Gastrocnemius medialis (tissue), 4 donors: Measurements from ENCODE around the gene ADCY9.

Experiments used
- CTCF ChIP-seq, 5 experiments: fragments of 450-650 bp in 3 of 5; fragments of 200-600 bp in 2 of 5; sonication (generic) in 2 of 5; IDR thresholded peaks in 4 of 5; conservative IDR thresholded peaks in 1 of 5; 1 replicate in 4 of 5; 2 replicates in 1 of 5; pipeline ENCODE4 v1.5.1; 2016 to 2019; ENCODE audit warnings: antibody characterized with exemption in 5 of 5, mild to moderate bottlenecking in 3 of 5, moderate library complexity in 3 of 5
- POLR2A ChIP-seq, 2 donors: fragments of 450-650 bp; IDR thresholded peaks; one replicate each; pipeline ENCODE4 v1.6.1; 2017; ENCODE audit warnings: antibody characterized with exemption in 2 of 2, mild to moderate bottlenecking in 2 of 2, moderate library complexity in 2 of 2

- TF ChIP-seq POLR2A (IDR thresholded peaks at IDR 0.05) (no peak), CTCF (IDR thresholded peaks at IDR 0.05 in 4 of 5, conservative IDR thresholded peaks at IDR 0.05 in 1 of 5) (no peak)
These were observed 116.5 kb downstream of the ADCY9 start for GRCh38 chr16:3999479-4000325.
